Smooth muscle cell of bladder (primary cell): ENCODE data around the gene KRT81. TPM values are rescaled to one million over a fixed set of nuclear protein-coding genes. Genes with fewer than 3 reads are reported as not detected.

ENCODE experiments used
- total RNA-seq: library from RNA; depleted of rRNA; stranded (reverse); fragments of >200 nt; gene quantifications from 2 replicates; pipeline ENCODE4 v1.2.3, GENCODE V29; 2014

Gene KRT81
- total RNA-seq: under 0.01 and 0.28 TPM in 2 replicates

DNA sequence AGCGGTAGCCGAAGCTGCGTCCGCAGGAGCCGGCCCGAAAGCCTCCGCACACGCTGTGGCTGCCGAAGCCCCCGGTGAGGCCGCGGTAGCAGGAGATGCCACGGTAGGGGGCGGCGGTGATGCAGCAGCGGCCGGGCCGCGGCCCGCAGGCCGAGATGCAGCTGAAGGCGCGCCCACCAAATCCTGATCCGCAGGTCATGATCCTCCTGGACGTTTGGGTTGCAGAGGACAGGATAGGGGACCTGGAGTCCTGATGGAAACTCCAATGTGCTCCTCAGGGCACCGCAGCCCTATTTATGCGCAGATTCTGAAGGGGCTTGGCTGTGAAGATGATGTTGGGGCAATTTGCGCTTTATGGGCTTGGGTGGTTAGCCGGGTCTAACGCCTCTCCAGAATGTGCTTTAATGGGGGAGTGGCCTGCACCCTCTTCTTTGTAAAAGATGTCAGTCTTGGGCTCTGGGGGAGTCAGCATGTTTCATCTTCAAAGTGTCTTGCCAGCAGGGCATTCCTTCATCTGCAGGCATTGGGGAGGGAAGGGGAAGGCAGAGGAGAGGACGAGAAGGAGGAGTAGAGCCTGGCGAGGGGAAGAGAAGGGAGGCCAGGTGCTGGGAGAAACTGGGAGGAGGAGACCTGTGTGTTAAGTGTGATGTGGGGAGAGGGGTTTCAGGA lies at the start of gene KRT81:
Gene KRT81, minus strand, starts transcription at position 268 of the 669 bp plus-strand sequence. Its CDS starts 69 bp downstream, at position 199.

DNA sequence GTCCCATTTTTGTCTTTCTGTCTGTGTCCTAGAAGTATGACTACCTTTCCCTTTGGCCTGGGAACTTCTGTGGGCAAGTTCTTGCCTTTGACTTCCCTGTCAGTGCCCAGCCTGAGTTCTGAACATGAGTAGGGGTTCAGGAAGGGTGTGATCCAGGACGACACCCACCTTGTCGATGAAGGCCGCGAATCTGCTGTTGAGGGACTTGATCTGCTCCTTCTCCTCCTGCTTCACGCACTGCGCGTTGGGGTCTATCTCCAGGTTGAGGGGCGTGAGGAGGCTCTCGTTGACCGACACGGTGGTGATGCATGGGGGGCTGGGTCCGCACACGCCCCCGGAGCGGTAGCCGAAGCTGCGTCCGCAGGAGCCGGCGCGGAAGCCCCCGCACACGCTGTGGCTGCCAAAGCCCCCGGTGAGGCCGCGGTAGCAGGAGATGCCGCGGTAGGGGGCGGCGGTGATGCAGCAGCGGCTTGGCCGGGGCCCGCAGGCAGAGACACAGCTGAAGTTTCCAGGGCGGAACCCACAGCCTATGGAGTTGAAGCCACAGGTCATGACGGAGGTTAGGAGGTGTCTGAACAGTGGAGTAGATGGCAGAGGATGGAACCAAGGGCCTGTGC lies 29.6 kb upstream of the KRT81 start, which contains the start of gene KRT83:
Gene KRT83, minus strand, starts transcription at position 615 of the 617 bp plus-strand sequence. Its CDS starts 63 bp downstream, at position 552.

GRCh38 chr12:52274521-52275120 lies 16.7 kb downstream of the KRT81 start, which contains the start of gene KRT86:
Gene KRT86, plus strand, starts transcription at chr12:52274645. Its CDS starts 27,272 bp downstream, at chr12:52301917.

Other genes starting within 250 kb of the KRT81 start
- 4.1 and 4.3 TPM in 2 replicates for gene NR4A1, start 240.1 kb downstream of the KRT81 start, total RNA-seq
- gene ATG101, start 221.6 kb downstream of the KRT81 start, total RNA-seq: 101 and 112 TPM in 2 replicates
- gene SMIM41, start 211.8 kb downstream of the KRT81 start, total RNA-seq: 1.4 and 9.8 TPM in 2 replicates
- gene KRT80, start 99.5 kb downstream of the KRT81 start, total RNA-seq: under 0.01 TPM in 2 replicates
- gene KRT7, start 58.3 kb downstream of the KRT81 start, total RNA-seq: 16.1 and 53.3 TPM in 2 replicates
- 0.09 and 0.14 TPM in 2 replicates for gene KRT86, start 16.9 kb downstream of the KRT81 start, total RNA-seq
- 0.14 TPM in 1 of 2 replicates, not detected in the other for gene KRT83, start 29.9 kb upstream of the KRT81 start, total RNA-seq
- gene KRT85, start 75.9 kb upstream of the KRT81 start, total RNA-seq: not detected in 2 replicates
- not detected in 2 replicates for gene KRT84, start 94.1 kb upstream of the KRT81 start, total RNA-seq
- not detected in 2 replicates for gene KRT82, start 114.8 kb upstream of the KRT81 start, total RNA-seq
- not detected in 2 replicates for gene KRT75, start 142.8 kb upstream of the KRT81 start, total RNA-seq
- gene KRT6B, start 160.6 kb upstream of the KRT81 start, total RNA-seq: 0.14 and 0.18 TPM in 2 replicates
- gene KRT6C, start 182.3 kb upstream of the KRT81 start, total RNA-seq: not detected in 2 replicates
- gene KRT6A, start 201.7 kb upstream of the KRT81 start, total RNA-seq: 3.7 and 22.8 TPM in 2 replicates
- 1.3 and 2.3 TPM in 2 replicates for gene KRT5, start 228.9 kb upstream of the KRT81 start, total RNA-seq